Skin of body (tissue), 2 donors: ENCODE measurements around the gene HAUS7. TPM values are rescaled to one million over a fixed set of nuclear protein-coding genes. Genes with fewer than 3 reads are reported as not detected.

Experiments
- DNase-seq: peaks from one replicate; lab custom pipeline; 2025; lab: John Stamatoyannopoulos, UW
- total RNA-seq: library from RNA; depleted of rRNA; stranded (reverse); fragments of >200 nt; gene quantifications from one replicate; pipeline ENCODE4 v1.2.3, GENCODE V29; 2014

Gene HAUS7
- total RNA-seq, 1 donor from 2014 or later, result 12.9 TPM

DNA sequence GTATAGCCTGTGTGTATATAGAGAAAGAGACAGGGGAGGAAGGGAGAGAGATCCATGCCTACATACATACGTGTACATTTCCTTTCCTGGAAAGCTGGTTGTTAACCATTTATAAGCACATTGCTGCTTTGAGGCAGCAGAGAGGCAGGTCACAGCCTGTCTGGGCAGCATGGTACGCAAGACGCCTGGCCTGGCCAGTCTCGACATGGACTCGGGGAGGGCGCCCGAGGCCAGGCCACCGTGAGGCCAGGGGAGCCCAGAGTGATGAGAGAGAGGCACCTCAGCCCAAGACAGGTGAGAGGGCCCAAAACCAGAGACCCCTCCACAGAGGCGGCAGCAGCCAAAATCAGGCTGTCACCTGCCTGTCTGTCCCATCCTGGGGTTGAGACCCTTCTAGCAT lies 28.4 kb downstream of the HAUS7 start:
- DNase-seq, result no peak

DNA sequence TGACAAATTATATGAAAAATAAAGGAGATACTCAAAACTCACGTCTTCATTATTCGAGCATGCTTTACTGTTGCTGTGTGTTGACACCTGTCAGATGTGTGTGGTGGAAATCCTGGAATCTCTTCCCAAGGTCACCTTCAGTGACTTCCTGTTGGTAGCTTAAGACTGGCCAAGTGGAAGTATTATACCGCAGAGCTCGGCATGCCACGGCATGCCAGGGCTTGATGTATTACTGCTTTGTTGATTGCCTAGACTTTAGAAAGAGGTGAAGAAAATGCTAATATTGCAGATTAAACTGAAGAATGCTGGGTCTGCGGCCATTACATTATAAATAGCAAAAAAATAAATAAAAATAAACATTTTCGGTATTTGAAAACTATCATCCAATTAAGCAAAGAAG lies 29.1 kb downstream of the HAUS7 start:
- no peak for DNase-seq

DNA sequence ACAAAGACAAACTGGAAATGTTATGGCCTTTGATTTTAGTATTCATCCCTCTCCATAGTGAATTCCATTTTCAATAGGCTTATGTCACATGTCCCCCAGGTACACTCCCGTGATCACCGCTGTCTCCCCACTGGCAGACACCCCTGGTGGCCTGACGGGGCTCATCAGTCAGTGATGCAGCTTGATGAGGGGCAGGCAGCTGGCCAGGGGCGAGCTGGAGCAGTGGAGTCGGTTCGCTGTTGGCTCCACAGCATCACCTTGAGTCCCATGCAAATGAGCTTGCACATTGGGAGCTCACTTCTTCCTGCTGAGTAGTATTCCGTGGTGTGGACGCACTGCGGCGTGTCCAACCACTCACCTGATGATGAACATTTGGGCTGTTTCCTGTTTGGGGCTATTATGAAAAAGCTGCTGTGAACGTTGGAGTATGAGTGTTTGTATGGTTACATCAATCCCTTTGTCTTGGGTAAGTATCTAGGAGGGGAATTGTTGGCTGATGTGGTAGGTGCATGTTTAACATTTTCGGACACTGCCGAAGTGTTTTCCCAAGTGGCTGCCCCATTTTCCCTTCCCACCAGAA lies 29.7 kb downstream of the HAUS7 start:
- DNase-seq, result no peak

DNA sequence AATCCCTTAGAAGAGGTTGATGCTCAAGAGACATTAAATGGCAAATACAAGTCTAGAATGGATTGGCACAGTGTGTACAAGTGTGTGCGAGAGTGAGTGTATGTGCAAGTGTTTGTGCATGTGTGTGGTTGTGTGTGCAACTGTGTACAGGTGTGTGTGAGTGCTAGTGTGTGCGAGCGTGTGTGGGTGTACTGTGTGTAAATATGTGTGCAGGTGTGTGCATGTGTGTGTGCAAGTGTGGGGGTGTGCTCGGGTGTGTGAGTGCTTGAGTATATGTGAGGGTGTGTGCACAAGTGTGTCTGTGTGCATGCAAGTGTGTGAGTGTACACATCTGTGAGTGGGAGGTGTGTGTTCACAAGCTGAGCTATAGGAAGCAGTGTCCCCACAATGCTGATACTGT lies 30.4 kb downstream of the HAUS7 start:
- no peak for DNase-seq

DNA sequence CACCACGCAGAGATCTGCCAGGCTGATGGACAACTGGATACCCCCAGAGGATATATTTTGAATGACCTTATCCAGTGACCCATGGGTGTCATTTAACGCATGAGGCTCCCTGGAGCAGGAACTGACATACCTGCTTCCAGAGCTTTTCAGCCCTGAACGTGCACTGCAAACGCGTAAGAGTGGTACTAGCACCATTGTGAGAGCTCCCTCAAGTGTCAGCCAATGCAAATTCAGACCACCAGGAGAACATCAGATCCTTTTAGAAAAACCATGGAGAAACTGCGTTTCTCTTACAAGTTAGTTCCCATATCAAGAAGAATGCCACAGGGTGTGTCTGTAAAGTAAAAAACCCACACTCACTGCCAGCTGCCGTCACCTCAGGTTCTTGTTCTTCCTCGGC lies 31.8 kb downstream of the HAUS7 start:
- DNase-seq, result no peak

DNA sequence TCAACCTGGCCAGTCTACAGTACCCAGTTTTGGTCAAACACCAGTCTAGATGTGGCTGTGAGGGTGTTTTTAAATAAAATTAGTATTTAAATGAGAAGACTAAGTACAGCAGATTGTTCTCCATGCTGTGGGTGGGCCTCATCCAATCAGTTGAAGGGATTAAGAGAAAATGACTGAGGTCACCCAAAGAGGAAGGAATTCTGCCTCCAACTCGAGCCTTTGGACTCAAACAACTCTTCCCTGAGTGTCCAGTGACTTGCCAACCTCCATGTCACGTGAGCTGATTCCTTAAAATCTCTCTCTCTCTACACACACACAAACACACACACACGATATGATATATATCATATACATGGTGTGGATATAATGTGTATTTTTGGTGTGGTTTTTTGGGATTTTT lies 34.5 kb downstream of the HAUS7 start:
- DNase-seq, result no peak

DNA sequence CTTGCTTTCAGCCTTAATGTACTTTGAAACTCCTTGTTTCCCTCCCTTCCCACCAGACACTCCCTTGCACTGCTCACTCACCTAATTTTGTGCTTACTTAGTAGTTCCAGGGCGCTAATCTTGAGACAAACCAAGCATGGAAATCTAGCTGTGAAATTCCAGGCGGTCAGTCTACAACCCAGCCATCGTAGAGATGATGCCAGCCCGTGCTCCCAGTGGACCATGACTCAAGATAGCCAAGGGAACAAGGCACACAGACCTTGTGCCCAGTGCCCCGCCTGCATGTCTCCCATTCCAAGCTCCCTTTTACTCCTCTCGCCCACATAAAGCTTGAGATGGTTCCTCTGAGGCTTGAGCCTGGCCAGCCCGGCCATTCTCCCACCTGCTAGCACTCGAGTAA lies 35.6 kb downstream of the HAUS7 start:
- DNase-seq, result no peak

DNA sequence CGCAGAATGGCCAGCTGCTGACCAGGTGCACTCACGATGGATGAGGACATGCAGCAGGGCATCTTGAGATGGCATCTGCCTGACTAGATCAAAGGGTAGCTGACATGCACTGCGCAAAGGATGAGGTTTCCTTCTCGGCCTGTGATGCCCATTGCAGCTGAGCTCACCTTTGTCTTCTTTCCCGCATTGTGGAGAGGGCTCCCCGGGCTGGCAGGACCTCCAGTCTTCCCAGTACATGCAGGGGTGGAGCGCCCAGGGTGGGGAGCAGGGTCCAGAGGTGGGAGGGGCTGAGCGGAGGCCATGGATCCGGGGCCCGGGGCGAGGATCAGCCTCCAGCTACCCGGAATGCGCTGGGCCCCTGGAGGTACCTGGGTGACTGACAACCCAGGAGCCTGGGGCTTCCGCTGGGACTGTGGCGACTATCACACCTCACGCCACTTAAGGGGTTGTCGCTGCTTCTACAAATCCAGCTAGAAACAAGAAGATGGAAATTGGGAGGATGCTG lies 36.5 kb downstream of the HAUS7 start:
- DNase-seq, result no peak

DNA sequence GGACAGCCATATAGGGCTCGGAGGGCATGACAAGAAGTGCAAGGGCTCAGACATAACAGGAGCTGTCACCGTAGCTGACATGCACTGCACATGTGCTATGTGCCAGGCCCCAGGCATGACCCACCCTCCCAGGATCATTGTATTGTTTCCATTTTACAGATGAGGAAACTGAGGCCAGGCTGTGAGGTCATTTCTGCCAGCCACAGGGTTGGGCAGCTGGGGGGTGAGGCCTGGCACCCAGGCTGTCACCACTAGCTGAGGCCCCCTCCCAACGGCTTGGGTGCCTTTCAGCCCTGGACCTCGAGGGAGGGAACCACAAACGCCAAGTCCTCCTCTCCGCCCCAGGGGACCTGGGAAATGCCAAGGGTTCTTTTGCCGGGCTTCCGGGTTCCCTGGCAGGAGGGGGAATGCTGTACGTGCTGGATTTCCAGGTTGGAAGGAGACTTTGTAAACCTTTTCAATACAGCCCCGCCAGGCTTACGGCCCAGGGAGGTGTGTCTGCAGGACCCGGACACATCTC lies 37.2 kb downstream of the HAUS7 start:
- DNase-seq, result no peak

DNA sequence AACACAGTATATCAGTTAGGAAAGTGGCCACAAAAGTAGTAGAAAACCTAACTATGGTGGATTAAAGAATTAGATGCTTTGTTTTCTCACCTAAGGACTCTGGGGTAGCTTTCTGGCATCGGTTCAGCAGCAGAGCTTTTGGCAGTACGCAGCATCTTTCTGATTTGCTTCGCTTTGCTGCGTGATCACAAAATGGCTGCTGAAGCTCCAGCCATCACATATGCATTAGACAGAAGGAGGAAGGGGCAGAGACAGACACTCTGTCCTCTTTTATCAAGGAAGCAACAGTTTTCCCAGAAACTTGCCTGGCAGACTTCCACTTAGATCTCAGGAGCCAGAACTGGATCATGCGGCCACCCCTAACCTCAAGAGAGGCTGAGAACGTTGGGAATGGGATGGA lies 39.6 kb downstream of the HAUS7 start:
- DNase-seq, result no peak

DNA sequence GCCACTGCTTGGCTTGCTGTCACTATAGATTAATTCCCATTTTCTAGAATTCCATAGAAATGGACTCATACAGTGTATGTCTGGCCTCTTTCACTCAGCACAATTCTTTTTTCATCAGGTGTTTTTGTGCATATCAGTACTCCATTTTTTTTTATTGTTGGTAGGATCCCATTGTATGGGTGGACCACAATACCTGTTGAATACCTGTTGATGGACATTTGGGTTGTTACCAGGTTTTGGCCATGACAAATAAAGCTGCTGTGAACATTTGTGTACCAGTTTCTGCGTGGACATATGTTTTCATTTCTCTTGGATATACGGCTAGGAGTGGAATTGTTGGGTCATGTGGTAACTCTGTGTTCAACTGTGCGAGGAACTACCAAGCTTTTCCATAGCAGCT lies 44.2 kb downstream of the HAUS7 start:
- DNase-seq, result no peak

DNA sequence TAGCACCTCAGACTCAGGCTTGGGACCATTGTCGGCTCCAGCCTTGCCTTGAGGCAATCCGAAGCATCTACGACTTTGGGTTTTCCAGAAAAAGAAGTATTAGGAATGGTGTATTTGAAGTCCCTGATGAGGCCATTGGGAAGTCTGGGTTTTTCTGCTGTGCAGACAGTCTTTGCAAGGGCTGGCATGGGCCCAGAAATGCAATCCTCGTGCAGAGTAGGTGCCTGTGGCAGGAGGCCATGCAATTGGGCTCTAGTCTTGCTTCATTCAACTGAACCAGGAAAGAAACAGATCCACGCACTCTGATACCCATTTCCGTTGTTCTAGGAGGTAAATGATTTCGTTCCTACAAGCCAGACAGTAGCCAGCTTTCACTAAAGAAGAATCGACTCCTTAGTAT lies 46.7 kb downstream of the HAUS7 start:
- no peak for DNase-seq

DNA sequence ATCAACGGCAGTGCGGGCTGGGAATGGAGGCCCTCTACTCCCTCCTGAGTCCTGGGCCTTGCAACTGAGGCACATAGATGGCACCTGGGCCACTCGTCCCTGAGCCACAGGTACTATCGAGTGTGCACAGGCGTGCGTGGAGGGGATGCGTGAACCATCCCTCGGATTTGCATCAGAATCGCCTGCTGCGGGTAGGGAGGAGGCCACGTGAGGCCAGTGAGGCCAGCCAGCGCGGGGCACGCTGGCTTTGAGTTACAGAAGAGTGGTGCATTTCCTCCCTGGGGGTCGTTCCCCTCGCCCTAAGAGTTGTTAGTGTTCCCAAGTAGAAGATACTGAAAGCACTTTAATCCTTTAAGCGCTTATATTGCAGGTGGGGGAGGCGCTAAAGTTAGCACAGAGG lies 48.5 kb downstream of the HAUS7 start:
- DNase-seq, result no peak

DNA sequence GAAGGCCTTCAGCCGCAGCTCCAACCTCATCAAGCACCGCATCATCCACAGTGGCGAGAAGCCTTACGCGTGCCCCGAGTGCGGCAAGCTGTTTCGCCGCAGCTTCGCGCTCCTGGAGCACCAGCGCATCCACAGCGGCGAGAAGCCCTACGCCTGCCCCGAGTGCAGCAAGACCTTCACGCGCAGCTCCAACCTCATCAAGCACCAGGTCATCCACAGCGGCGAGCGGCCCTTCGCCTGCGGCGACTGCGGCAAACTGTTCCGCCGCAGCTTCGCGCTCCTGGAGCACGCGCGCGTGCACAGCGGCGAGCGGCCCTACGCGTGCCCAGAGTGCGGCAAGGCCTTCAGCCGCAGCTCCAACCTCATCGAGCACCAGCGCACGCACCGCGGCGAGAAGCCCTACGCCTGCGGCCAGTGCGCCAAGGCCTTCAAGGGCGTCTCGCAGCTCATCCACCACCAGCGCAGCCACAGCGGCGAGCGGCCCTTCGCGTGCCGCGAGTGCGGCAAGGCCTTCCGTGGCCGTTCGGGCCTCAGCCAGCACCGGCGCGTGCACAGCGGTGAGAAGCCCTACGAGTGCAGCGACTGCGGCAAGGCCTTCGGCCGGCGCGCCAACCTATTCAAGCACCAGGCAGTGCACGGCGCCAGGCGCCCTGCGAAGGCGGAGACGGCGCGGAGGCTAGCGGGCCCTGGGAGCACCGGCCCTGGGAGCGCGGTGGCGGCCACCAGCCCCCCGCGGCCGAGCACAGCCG lies 49.4 kb downstream of the HAUS7 start:
- DNase-seq, result no peak

DNA sequence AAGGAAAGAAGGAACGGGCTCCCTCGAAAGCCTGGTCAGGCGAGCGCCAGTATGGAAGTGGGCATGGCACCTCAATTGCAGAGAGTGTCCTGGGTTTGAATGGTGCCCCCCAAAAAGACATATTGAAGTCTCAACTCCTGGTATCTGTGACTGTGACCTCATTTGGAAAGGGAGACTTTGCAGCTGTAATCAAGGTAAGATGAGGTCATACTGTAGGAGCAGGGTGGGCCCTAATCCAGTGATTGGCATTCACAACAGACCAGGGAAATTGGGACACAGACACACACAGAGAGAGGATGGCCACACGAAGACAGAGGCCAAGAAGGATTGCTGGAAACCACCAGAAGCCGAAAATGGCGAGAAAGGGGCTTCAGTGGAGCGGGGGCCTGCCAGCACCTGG lies 52.7 kb downstream of the HAUS7 start:
- no peak for DNase-seq

DNA sequence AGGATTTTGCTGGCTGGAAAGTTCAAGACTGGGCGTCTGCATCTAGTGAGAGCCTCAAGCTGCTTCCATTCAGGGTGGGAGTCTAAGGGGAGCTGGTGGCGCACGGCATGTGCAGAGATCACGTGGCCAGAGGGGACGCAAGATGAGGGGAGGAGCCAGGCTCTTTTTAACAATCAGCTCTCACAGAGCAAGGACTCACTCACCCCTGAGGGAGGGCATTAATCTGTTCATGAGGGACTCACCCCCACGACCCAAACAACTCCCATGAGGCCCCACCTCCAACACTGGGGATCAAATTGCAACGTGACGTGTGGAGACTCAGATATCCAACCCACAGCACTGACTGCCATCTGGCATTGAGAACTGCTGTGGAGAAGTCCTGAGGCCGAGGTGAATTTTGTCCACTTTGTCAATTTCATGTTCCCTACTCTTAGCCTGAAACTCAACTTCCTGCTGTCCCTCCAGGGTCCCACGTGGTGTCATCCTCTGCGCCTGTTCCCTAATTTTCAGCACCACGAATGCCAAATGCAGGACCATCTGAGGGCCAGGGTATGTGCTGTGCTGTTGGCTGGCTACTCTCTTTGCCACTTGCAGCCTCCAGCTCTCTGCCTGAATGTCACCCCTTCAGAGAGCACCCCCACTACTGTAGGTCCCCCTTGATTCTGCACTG lies 53.5 kb downstream of the HAUS7 start:
- no peak for DNase-seq

DNA sequence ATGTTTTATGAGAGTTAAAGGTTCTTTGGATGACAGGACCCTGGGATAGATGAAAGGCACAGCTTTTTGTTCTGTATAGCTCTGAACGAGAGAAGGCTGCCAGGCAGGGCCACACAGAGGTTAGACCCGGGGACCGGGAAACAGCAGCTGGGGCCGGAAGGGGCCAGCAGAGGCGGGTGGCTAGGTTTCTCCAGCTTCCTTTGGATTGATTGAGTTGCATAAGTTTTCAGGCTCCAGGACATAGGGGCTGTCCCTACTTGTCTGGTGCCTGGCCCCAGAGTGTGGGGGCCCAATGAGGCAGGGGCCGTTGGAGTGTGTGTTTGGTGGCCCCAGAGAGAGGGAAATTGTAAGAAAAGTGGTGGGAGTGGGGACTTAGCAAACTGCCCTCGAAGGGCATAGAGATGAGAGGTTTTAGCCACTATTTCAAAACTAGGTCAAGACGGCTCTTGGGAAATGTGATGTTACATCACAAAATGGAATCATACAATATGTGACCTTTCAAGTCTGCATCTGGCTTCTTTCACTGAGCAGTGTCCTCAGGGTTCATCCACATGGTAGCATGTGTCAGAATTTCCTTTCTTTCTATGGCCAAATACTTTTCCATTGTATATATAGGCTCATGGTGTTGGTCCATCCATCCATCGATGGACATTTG lies 55.4 kb downstream of the HAUS7 start:
- DNase-seq, result no peak

DNA sequence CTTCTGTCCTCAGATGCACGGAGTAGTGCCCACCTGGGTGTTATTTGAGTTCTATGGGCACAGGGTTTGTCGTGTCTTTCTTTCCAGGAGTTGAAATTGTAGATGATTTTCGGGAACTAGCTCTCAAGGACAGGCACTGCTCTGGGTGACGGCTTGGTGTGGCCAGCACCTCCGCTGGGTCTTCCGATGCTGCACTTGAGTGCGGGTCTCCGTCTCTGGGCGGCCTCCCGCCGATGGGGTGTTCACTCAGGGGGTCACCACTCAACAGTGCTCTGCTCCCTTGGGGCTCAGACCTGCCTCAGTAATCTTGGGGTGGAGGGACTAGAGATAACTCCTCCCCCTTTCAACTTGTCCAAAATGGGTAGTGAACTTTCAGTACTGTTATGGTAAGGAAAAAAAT lies 56.6 kb downstream of the HAUS7 start:
- DNase-seq, result no peak

DNA sequence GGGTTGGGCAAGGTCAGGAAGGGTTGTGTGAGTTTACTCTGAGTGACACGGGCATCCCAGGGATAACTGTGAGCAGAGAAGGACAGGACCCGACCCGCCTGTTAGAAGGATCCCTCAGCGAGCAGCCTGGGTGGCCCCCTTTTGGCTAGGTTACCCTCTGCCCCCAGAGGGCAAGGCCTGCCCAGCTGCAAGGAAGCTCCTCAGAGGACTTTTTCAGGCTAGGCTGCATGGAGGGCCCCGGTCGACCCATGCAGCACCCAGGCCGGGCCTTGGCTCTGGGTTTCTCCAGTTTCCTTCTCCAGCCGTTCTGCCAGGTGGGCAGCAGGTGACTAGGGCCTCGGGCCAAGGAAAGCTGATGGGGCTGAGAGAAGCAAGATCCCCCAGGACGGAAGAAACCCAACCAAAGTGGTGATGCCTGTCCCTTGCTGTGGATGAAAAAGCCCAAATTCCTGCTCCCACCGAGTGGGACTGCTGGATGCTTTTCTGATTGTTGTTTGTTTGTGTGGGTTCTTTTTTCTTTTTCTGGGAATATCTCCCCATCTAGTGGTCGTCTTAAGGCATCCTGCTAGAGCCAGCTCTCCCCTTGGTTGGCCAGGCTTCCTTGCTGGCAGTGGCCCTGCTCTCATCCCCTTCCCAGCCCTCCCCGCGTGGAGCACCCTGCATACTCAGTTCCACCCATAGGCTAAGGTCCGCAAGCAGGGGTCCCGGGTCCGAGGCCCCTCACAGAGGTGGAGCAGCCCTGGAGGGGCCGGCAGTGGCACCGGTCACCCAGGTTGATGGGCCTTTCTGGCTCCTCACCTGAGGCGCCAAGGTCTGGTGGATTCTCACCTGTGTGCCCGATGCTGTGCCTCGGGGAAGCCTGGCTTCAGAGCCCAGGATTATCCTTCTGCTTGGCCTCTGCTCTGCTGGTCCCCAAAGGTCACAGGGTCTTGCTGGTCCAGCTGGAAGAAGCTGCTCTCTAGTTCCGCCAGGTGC lies 57.3 kb downstream of the HAUS7 start:
- DNase-seq, result no peak

DNA sequence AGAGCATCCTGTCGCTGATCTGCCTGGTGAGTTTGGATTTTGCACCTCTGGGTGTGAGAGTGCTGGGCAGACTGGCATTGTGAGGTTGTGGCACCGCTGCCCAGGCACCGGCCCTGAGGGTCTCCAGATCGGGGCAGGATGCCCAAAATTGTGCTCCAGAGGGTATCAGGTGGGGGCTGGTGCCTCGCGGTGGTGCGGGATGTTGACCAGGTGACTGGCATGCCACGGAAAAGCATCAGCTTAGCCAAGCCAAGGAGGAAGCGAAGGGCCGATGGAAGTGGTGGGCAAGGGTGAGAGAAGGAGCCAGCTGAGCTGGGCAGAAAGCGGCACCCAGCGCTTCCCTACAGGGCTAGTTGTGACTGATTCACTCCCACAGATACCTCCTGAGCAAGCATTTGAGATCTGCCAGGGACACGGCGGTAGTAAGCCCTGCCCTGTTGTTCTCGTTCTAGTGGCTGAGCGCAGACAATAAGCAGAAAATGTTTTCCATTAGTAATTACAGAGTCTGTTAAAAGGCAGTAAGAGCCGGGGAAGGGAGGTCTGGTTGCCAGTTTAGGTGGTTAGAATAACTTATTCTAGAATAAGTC lies 58.3 kb downstream of the HAUS7 start:
- no peak for DNase-seq
